NCI-H460 (cell line): ENCODE results near the gene ORC2. TPM values are rescaled to one million over a fixed set of nuclear protein-coding genes. Genes with fewer than 3 reads are reported as not detected.

Experiments used
- DNase-seq: peaks from one replicate; pipeline ENCODE4 v3.0.0-alpha.2; 2016; ENCODE audit warnings: low read depth; ENCODE audit errors: extremely low read depth
- small RNA-seq, 2 experiments: library from RNA; depleted of rRNA; stranded (forward); fragments of <200 nt; gene quantifications; one replicate each; pipeline ENCODE3, GENCODE V24; 2014
- total RNA-seq: library from RNA; depleted of rRNA; stranded (reverse); fragments of >200 nt; shearing (Covaris generic); gene quantifications from 2 replicates; pipeline ENCODE4 v1.2.3, GENCODE V29; 2014; rRNA removed

Gene ORC2
- total RNA-seq, 1 experiment from 2014 or later = 30.9 TPM

- peak; percentile 86 for DNase-seq
These were observed 99.1 kb downstream of the ORC2 start, which contains the start of gene CLK1 for GRCh38 chr2:200864176-200865034. Gene CLK1, minus strand, starts transcription at chr2:200864658. Its CDS starts 2,796 bp downstream, at chr2:200861862.

- DNase-seq = no peak
These were observed 99.7 kb downstream of the ORC2 start for GRCh38 chr2:200863782-200864175.

GRCh38 chr2:200862532-200863000 is 100.9 kb downstream of the ORC2 start:
- peak; percentile 67 for DNase-seq

- DNase-seq = no peak
These were observed 101.8 kb downstream of the ORC2 start for GRCh38 chr2:200861617-200862155.

- no peak for DNase-seq
These were observed 103.2 kb downstream of the ORC2 start for GRCh38 chr2:200860092-200860795.

Small RNA genes lying within 50 kb of the gene (small RNA-seq; reads per million reads assigned to genes)
- gene RF00019 = 0 reads per million in 2 experiments
- 0 to 0.02 reads per million in 2 experiments for gene RNU6-312P
- gene RNU6-762P = 0 reads per million in 2 experiments

Other genes starting within 250 kb of the ORC2 start
- 1,294 and 1,408 TPM in 2 replicates for gene BZW1, start 151.8 kb downstream of the ORC2 start, total RNA-seq
- gene CLK1, start 99.0 kb downstream of the ORC2 start, total RNA-seq = 85.3 and 90.7 TPM in 2 replicates
- 86.8 and 102 TPM in 2 replicates for gene PPIL3, start 74.6 kb downstream of the ORC2 start, total RNA-seq
- gene NIF3L1, start 74.3 kb downstream of the ORC2 start, total RNA-seq = 75.4 and 83.8 TPM in 2 replicates
- gene HYCC2, start 108.0 kb upstream of the ORC2 start, total RNA-seq = 6.6 and 8.6 TPM in 2 replicates
- 106 and 123 TPM in 2 replicates for gene NDUFB3, start 108.3 kb upstream of the ORC2 start, total RNA-seq
- 70.1 and 71.1 TPM in 2 replicates for gene CFLAR, start 152.5 kb upstream of the ORC2 start, total RNA-seq
- gene CASP10, start 219.5 kb upstream of the ORC2 start, total RNA-seq = 12.7 and 13.0 TPM in 2 replicates